ENCODE measurements around the gene LBP.

The LBP gene

DNA sequence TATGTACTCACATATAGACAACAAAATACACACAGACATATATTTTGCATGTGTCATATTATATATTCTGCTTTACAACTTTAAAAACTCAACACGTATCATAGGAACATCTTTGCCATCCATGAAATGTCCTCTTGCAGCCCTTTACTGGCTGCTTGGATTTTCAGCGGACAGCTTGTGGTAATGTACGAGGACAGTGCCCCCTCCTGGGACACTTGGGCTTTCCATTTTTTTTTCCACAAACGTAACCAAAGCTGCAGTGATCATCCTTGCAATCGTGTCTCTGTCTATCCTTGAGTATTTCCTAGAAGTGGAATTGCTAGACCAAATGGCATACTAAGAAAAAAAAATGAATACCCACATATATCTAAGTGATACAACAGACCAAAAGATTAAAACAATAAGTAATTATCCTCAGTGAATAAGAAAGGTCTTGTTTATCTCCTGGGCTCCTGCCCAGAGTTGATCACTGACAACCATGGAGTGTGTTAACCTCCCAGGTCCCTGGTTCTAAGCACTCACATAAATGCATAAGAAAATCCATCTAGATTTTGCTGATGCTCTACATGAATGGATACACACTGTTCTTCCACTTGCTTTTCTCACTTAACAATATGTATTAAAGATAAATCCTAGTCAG is 24.2 kb upstream of the LBP start:
- DNase-seq (ENCODE audit: low read depth): peak; percentile 80
- TF ChIP-seq CTCF (IDR thresholded peaks at IDR 0.05; ENCODE audit: low read depth, low read length) (peak; percentile 78), MYC (IDR thresholded peaks at IDR 0.05; ENCODE audit: low read depth, low read length) (no peak), POLR2A (IDR thresholded peaks at IDR 0.05; ENCODE audit: extremely low read depth, insufficient read length) (no peak)
- no peak overlapping the region for H3K4me3 ChIP-seq (ENCODE audit: low read depth, low read length)

DNA sequence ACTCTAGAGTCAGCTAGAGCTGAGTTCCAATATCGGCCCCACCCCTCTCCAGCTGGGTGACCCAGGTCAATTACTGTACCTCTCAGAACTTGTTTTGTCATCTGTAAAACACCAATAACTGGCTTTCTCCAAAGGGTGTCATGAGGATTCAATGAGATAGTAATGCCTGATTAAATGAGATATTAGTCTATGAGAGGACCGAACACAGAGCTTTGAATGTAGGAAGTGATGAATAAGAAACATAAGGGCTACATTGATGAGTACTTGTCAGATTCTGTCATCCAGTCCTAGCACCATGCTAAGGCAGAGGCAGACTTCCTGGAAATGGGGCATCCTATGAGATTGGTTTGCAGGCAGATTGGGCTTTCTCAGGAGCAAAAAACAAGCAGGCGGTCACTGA is 22.1 kb upstream of the LBP start:
- no peak for TF ChIP-seq MYC (IDR thresholded peaks at IDR 0.05; ENCODE audit: low read depth, low read length)
- no peak overlapping the region for H3K4me3 ChIP-seq (ENCODE audit: low read depth, low read length)
- DNase-seq (ENCODE audit: low read depth): no peak

GRCh38 chr20:38325167-38325566 is 21.1 kb upstream of the LBP start:
- TF ChIP-seq MYC (IDR thresholded peaks at IDR 0.05; ENCODE audit: low read depth, low read length) (no peak), POLR2A (IDR thresholded peaks at IDR 0.05; ENCODE audit: extremely low read depth, insufficient read length) (no peak), CTCF (IDR thresholded peaks at IDR 0.05; ENCODE audit: low read depth, low read length) (no peak)
- TF ChIP-seq, protein P1, sequence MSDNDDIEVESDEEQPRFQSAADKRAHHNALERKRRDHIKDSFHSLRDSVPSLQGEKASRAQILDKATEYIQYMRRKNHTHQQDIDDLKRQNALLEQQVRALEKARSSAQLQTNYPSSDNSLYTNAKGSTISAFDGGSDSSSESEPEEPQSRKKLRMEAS (IDR thresholded peaks at IDR 0.05; ENCODE audit: low read depth, low read length): no peak
- DNase-seq (ENCODE audit: low read depth): no peak
- no peak overlapping the region for H3K4me3 ChIP-seq (ENCODE audit: low read depth, low read length)

GRCh38 chr20:38325905-38326304 is 20.4 kb upstream of the LBP start:
- no peak for DNase-seq (ENCODE audit: low read depth)
- TF ChIP-seq, protein P1 (IDR thresholded peaks at IDR 0.05; ENCODE audit: low read depth, low read length): no peak
- no peak for TF ChIP-seq CTCF (IDR thresholded peaks at IDR 0.05; ENCODE audit: low read depth, low read length)
- no peak for TF ChIP-seq POLR2A (IDR thresholded peaks at IDR 0.05; ENCODE audit: extremely low read depth, insufficient read length)
- no peak for TF ChIP-seq MYC (IDR thresholded peaks at IDR 0.05; ENCODE audit: low read depth, low read length)
- H3K4me3 ChIP-seq (ENCODE audit: low read depth, low read length): no peak overlapping the region

GRCh38 chr20:38326309-38326708 is 20.0 kb upstream of the LBP start:
- no peak for DNase-seq (ENCODE audit: low read depth)
- TF ChIP-seq POLR2A (IDR thresholded peaks at IDR 0.05; ENCODE audit: extremely low read depth, insufficient read length): no peak
- no peak overlapping the region for H3K4me3 ChIP-seq (ENCODE audit: low read depth, low read length)

DNA sequence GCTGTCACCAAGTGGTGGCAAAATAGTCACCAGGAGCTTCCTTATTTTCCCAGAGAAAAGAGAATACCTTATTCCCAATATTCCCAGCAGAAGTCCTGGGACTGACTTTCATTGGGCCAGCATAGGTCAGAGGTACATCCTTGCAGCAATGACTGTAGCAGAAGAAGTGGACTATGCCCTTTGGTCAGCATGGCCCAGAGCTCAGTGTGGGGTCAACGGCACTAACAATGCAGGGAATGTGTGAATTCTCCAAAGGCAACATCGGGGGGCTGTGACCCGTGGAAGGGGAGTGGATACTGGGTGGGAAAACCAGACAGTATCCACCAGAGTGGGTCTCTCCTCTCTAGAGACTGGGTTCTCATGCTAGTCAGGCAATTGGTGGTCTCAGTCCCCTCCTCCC is 15.6 kb upstream of the LBP start:
- no peak for DNase-seq (ENCODE audit: low read depth)

More for the DNA sequence above, 15.6 kb upstream of the LBP start:
- no peak for TF ChIP-seq MYC (IDR thresholded peaks at IDR 0.05; ENCODE audit: low read depth, low read length)
- TF ChIP-seq POLR2A (IDR thresholded peaks at IDR 0.05; ENCODE audit: extremely low read depth, insufficient read length): no peak
- TF ChIP-seq CTCF (IDR thresholded peaks at IDR 0.05; ENCODE audit: low read depth, low read length): no peak
- TF ChIP-seq, protein P1 (IDR thresholded peaks at IDR 0.05; ENCODE audit: low read depth, low read length): no peak
- H3K4me3 ChIP-seq (ENCODE audit: low read depth, low read length): no peak overlapping the region
